NB4 (cell line): ENCODE results near the gene ZNF611.
"Not testable (repeated sequence)": the region's sequence is repeated elsewhere in the genome, so short reads cannot be mapped to it uniquely, and the experiment has no call there.

Experiments used
- CTCF ChIP-seq: IDR thresholded peaks from one replicate; pipeline ENCODE4 v1.5.1; 2012; ENCODE audit warnings: low read depth, low read length
- POLR2A ChIP-seq: IDR thresholded peaks from 2 replicates; pipeline ENCODE4 v1.6.1; 2011; ENCODE audit warnings: mild to moderate bottlenecking; ENCODE audit not compliant: insufficient read length; ENCODE audit errors: extremely low read depth

GRCh38 chr19:52711661-52712060 lies 23.2 kb downstream of the ZNF611 start:
- TF ChIP-seq POLR2A, CTCF: not testable (repeated sequence)
